OCI-LY1 (cell line): ENCODE results near the gene FLACC1.

Source experiments
- H2AFZ ChIP-seq: fragments of 200-600 bp; sonication (generic), shearing (Covaris generic); 2 replicates; pipeline ENCODE4 v1.6.0; 2014; ENCODE audit warnings: antibody characterized with exemption, mild to moderate bottlenecking, low read length
- H3F3A ChIP-seq: fragments of 200-600 bp; sonication (generic), shearing (Covaris generic); 2 replicates; pipeline ENCODE4 v1.6.0; 2014; ENCODE audit warnings: mild to moderate bottlenecking, antibody characterized with exemption, low read length, moderate library complexity; ENCODE audit not compliant: insufficient read depth
- H3K27ac ChIP-seq: fragments of 200-600 bp; sonication (generic); 2 replicates; pipeline ENCODE4 v1.5.1; 2014; ENCODE audit warnings: low read length, mixed run types, mild to moderate bottlenecking, low read depth; ENCODE audit not compliant: poor library complexity, severe bottlenecking
- H3K27me3 ChIP-seq: fragments of 200-600 bp; sonication (generic); 2 replicates; pipeline ENCODE4 v1.6.0; 2014; ENCODE audit warnings: antibody characterized with exemption, mild to moderate bottlenecking, low read length, moderate library complexity; ENCODE audit not compliant: insufficient read depth
- H3K36me3 ChIP-seq: fragments of 200-600 bp; sonication (generic); 2 replicates; pipeline ENCODE4 v1.6.1; 2014; ENCODE audit warnings: mild to moderate bottlenecking, antibody characterized with exemption, low read length, moderate library complexity, mixed read lengths; ENCODE audit not compliant: insufficient read depth
- H3K4me1 ChIP-seq: fragments of 200-600 bp; sonication (generic); 2 replicates; pipeline ENCODE4 v1.5.1; 2014; ENCODE audit warnings: mild to moderate bottlenecking, low read length, moderate library complexity; ENCODE audit not compliant: insufficient read depth, severe bottlenecking
- H3K4me2 ChIP-seq: fragments of 200-600 bp; sonication (generic), shearing (Covaris generic); 2 replicates; pipeline ENCODE4 v1.6.1; 2014; ENCODE audit warnings: low read length
- H3K4me3 ChIP-seq: fragments of 200-600 bp; sonication (generic); 2 replicates; pipeline ENCODE4 v1.5.1; 2014; ENCODE audit warnings: low read length, low read depth, mild to moderate bottlenecking, mixed read lengths; ENCODE audit not compliant: poor library complexity, severe bottlenecking
- H3K79me2 ChIP-seq: fragments of 200-600 bp; shearing (Covaris generic); 2 replicates; pipeline ENCODE4 v1.6.1; 2016; ENCODE audit warnings: mixed run types, low read length, mixed read lengths; ENCODE audit not compliant: insufficient read depth
- H3K9ac ChIP-seq: fragments of 200-600 bp; sonication (generic), shearing (Covaris generic); 2 replicates; pipeline ENCODE4 v1.6.1; 2014; ENCODE audit warnings: mild to moderate bottlenecking, low read length, mixed read lengths
- H3K9me2 ChIP-seq: fragments of 200-600 bp; sonication (generic), shearing (Covaris generic); 2 replicates; pipeline ENCODE4 v1.6.1; 2014; ENCODE audit warnings: low read depth, mild to moderate bottlenecking, low read length, mixed read lengths
- H3K9me3 ChIP-seq: fragments of 200-600 bp; shearing (Covaris generic); 2 replicates; pipeline ENCODE4 v1.6.1; 2014; ENCODE audit warnings: low read length, mixed read lengths
- H4K20me1 ChIP-seq: fragments of 200-600 bp; sonication (generic), shearing (Covaris generic); 2 replicates; pipeline ENCODE4 v1.6.0; 2016; ENCODE audit warnings: mild to moderate bottlenecking, low read length; ENCODE audit not compliant: insufficient read depth
- EZH2 ChIP-seq: fragments of 200-600 bp; sonication (generic), shearing (Covaris generic); IDR thresholded peaks from 2 replicates; pipeline ENCODE4 v1.8.0; 2017; ENCODE audit warnings: borderline replicate concordance, mixed run types, mild to moderate bottlenecking, antibody characterized with exemption, low read length, moderate library complexity, mixed read lengths
- TF ChIP-seq, protein P1 (sequence below): fragments of 200-600 bp; sonication (generic), shearing (Covaris generic); IDR thresholded peaks from 2 replicates; pipeline ENCODE4 v1.5.1; 2017; ENCODE audit warnings: mild to moderate bottlenecking, antibody characterized with exemption, low read length, moderate library complexity, mixed read lengths

The FLACC1 gene

DNA sequence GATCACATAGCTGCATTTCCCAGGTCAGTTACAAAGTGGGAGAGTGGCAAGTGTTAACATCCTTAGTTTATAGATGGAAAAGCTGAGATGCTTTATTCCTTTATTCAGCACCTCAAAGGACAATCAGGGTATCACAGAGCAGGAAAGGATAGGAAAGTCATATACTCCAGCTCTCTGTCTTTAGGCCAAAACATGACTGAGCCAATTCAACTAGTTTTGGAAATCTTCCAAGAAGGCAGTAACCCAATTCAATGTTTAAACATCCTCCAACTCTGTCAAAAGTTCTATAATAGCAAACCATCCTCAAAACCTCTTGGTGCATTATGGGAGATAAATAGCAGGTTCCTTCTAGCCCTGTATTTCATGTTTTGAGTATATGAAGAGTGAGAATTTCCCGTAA is 71.6 kb downstream of the FLACC1 start:
- Histone ChIP-seq H4K20me1 (no peaks in the 10 kb centered on the region), H3K9me3 (peaks cover 7% of the 10 kb centered on the region), H3K4me1 (no peaks in the 10 kb centered on the region), H3K27me3 (no peaks in the 10 kb centered on the region), H3K4me2 (no peak overlapping the region), H3K79me2 (no peaks in the 10 kb centered on the region), H3K4me3 (no peak overlapping the region), H2AFZ (no peak overlapping the region), H3K36me3 (peaks cover 64% of the 10 kb centered on the region), H3K9ac (no peak overlapping the region), H3K27ac (no peak overlapping the region), H3K9me2 (no peaks in the 10 kb centered on the region), H3F3A (no peaks in the 10 kb centered on the region)
- TF ChIP-seq, protein P1, sequence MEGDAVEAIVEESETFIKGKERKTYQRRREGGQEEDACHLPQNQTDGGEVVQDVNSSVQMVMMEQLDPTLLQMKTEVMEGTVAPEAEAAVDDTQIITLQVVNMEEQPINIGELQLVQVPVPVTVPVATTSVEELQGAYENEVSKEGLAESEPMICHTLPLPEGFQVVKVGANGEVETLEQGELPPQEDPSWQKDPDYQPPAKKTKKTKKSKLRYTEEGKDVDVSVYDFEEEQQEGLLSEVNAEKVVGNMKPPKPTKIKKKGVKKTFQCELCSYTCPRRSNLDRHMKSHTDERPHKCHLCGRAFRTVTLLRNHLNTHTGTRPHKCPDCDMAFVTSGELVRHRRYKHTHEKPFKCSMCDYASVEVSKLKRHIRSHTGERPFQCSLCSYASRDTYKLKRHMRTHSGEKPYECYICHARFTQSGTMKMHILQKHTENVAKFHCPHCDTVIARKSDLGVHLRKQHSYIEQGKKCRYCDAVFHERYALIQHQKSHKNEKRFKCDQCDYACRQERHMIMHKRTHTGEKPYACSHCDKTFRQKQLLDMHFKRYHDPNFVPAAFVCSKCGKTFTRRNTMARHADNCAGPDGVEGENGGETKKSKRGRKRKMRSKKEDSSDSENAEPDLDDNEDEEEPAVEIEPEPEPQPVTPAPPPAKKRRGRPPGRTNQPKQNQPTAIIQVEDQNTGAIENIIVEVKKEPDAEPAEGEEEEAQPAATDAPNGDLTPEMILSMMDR = no peak
- no peak for TF ChIP-seq EZH2

- Histone ChIP-seq H2AFZ (no peak overlapping the region), H3K27me3 (no peaks in the 10 kb centered on the region), H3K4me2 (no peak overlapping the region), H3K27ac (no peak overlapping the region), H3K36me3 (peaks cover 65% of the 10 kb centered on the region), H3K79me2 (no peaks in the 10 kb centered on the region), H4K20me1 (no peaks in the 10 kb centered on the region), H3K9ac (no peak overlapping the region), H3F3A (no peaks in the 10 kb centered on the region), H3K9me2 (no peaks in the 10 kb centered on the region), H3K4me1 (no peaks in the 10 kb centered on the region), H3K9me3 (no peaks in the 10 kb centered on the region), H3K4me3 (no peak overlapping the region)
- TF ChIP-seq, protein P1 = no peak
- no peak for TF ChIP-seq EZH2
Measured at GRCh38 chr2:201280191-201281040, 76.7 kb downstream of the FLACC1 start.

DNA sequence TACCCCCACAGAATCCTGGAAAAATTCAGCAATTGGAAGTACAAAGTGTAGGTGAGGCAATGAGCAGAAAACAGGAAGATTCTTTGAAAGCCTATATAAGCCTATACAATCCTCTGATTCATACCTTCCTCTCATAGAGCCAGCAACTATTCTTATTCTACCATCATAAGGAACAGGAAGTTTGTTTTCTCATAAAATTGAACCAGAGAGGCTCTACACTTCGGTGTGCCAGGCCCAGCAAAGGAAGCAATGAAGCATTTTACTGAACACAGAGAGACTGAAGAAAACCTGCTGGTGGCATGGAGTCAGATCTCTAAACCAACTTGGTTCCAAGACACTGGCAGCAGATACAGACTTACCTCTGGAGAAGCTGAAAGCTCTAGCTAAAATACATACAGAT is 78.1 kb downstream of the FLACC1 start:
- H3K36me3 ChIP-seq = peaks cover 68% of the 10 kb centered on the region
- H3K4me2 ChIP-seq = no peak overlapping the region
- H3K9me3 ChIP-seq = no peaks in the 10 kb centered on the region

More for the DNA sequence above, 78.1 kb downstream of the FLACC1 start:
- Histone ChIP-seq H3F3A (no peaks in the 10 kb centered on the region), H3K9ac (no peak overlapping the region), H3K27ac (no peak overlapping the region), H3K27me3 (no peaks in the 10 kb centered on the region), H3K79me2 (no peaks in the 10 kb centered on the region), H2AFZ (no peak overlapping the region), H3K9me2 (no peaks in the 10 kb centered on the region), H3K4me3 (no peak overlapping the region), H4K20me1 (no peaks in the 10 kb centered on the region), H3K4me1 (no peaks in the 10 kb centered on the region)
- TF ChIP-seq, protein P1 = no peak
- no peak for TF ChIP-seq EZH2
